Heart right ventricle (tissue), 16 donors: ENCODE results near the gene SIL1. TPM values are rescaled to one million over a fixed set of nuclear protein-coding genes. Genes with fewer than 3 reads are reported as not detected.

Experiments
- ATAC-seq, 8 donors: fragments of 200-7000 bp; cut with Tn5 transposase; one replicate each; pipeline ENCODE4 v1.9.1; 2020; ENCODE audit warnings: mild to moderate bottlenecking in 8 of 8, moderate library complexity in 8 of 8, moderate number of reproducible peaks in 1 of 8
- DNase-seq, 2 donors: peaks; one replicate each; pipeline ENCODE4 v3.0.0-alpha.2; 2020
- H3K27ac ChIP-seq, 10 donors: fragments of 200-600 bp; sonication (generic) in 2 of 10; one replicate each; pipeline versions ENCODE4 v1.5.0 to v1.8.0; 2020 to 2022; ENCODE audit warnings: mild to moderate bottlenecking in 3 of 10
- H3K27me3 ChIP-seq, 7 donors: fragments of 200-600 bp; one replicate each; pipeline ENCODE4 v1.8.0; 2021 to 2022; ENCODE audit warnings: mild to moderate bottlenecking in 2 of 7
- H3K36me3 ChIP-seq, 9 donors: fragments of 200-600 bp; sonication (generic) in 1 of 9; one replicate each; pipeline versions ENCODE4 v1.5.0 to v1.8.0; 2020 to 2022; ENCODE audit warnings: mild to moderate bottlenecking in 2 of 9
- H3K4me1 ChIP-seq, 9 donors: fragments of 200-600 bp; sonication (generic) in 1 of 9; one replicate each; pipeline versions ENCODE4 v1.5.0 to v1.8.0; 2020 to 2022; ENCODE audit warnings: mild to moderate bottlenecking in 4 of 9
- H3K4me3 ChIP-seq, 10 donors: fragments of 200-600 bp; sonication (generic) in 2 of 10; one replicate each; pipeline versions ENCODE4 v1.5.0 to v1.8.0; 2020 to 2022; ENCODE audit warnings: mild to moderate bottlenecking in 7 of 10, moderate library complexity in 2 of 10
- H3K9me3 ChIP-seq, 11 donors: fragments of 200-600 bp in 10 of 11; sonication (generic) in 2 of 11; one replicate each; pipeline versions ENCODE4 v1.5.0 to v1.8.0; 2013 to 2022; ENCODE audit warnings: mild to moderate bottlenecking in 2 of 11, control low read depth in 1 of 11, moderate library complexity in 1 of 11
- CTCF ChIP-seq, 9 donors: fragments of 200-600 bp; sonication (generic) in 2 of 9; IDR thresholded peaks; one replicate each; pipeline versions ENCODE4 v1.5.0 to v1.8.0; 2021 to 2022; ENCODE audit warnings: antibody characterized with exemption in 9 of 9, mild to moderate bottlenecking in 5 of 9, moderate library complexity in 1 of 9
- WGBS, 2 donors: extraction: QIAGEN DNeasy Blood & Tissue Kit; methylation state at CpG; one replicate each; pipeline ENCODE4 v1.1.7; 2013; ENCODE audit warnings: inconsistent platforms in 1 of 2; 5-methylcytosine and 5-hydroxymethylcytosine counted together
- intact Hi-C, 10 donors: fragments of 100-400 bp; cut with DNase I; formaldehyde crosslinking; loops; one replicate each; pipeline versions ENCODE4 v1.11.1 to v1.14.2; 2022
- polyA plus RNA-seq, 2 donors: library from polyadenylated mRNA; stranded (reverse); fragments of 200-250 nt; gene quantifications; one replicate each; pipeline ENCODE4 v1.2.3, GENCODE V29; 2013
- total RNA-seq, 10 donors: library from RNA; stranded (reverse); fragmentation: NEBNext Ultra II Directional in 3 of 10; extraction: Animal tissue kit (Norgen Biotek cat#: 25700) in 3 of 10; gene quantifications; one replicate each; pipeline versions ENCODE4 v1.2.1 to v1.2.4, GENCODE V29; 2021 to 2023
- donor health status: Arrhythmogenic right ventricular cardiomyopathy.
- donor health status: ischemic (EF 13 %, LVEDD 7.1; RV severe dilation, severe dysfunction).
- donor health status: healthy with polysubstance abuse.
- donor health status: DM: no; HTN: yes; CAD: no.
- donor health status: DM: no; HTN: no; CAD: no.
- donor health status: ischemic (EF 25% LVEDD 6.9; RV normal size, moderate dysfunction).
- donor health status: ischemic (EF 25% LVEDD 5.7; RV mildly dilated, moderate dysfunction).
- donor health status: healthy.
- donor health status: DM: yes; HTN: yes; CAD: no.
- donor health status: Ischemic cardiomyopathy.
- donor health status: ischemic (EF 35%, LVEDD 5.7; RV mildly dilated, moderate dysfunction).
- donor health status: nonischemic (EF 11% LVEDD 7.7; RV severe dilation, severe dysfunction).
- donor health status: DM: yes; HTN: yes; CAD: no.
- donor health status: PGD.
- donor health status: ischemic (EF 29% LVEDD 5.4; RV normal size, mild dysfunction).
- donor health status: nonischemic (EF 23%, LVEDD 6.1; RV moderate dilation, normal function).

Gene SIL1
- total and polyA plus RNA-seq, 12 donors, result 26.7 to 94.7 (median 44.3) TPM

GRCh38 chr5:138937392-138938387 is 260.5 kb downstream of the SIL1 start:
- peak overlapping the region in 5 of 10 donors; percentile 33 to 71 (median 54) for H3K27ac ChIP-seq
- no peak for TF ChIP-seq CTCF (IDR thresholded peaks at IDR 0.05)
- peaks cover 0 to 41% (median 14%) of the 10 kb centered on the region in 9 donors for H3K36me3 ChIP-seq
- no peaks in the 10 kb centered on the region for H3K27me3 ChIP-seq
- H3K4me1 ChIP-seq, result peaks cover 0 to 30% (median 17%) of the 10 kb centered on the region in 9 donors
- intact Hi-C loops, result no loop called here
- ATAC-seq, result peak in 7 of 8 donors; percentile 3 to 56 (median 17)
- no peak overlapping the region for H3K4me3 ChIP-seq
- no peaks in the 10 kb centered on the region for H3K9me3 ChIP-seq
- no peak for DNase-seq
- WGBS, 2 donors, result 88% methylated on average over 25 of the region's 25 CpGs

- intact Hi-C loops, result no loop called here
- no peak for TF ChIP-seq CTCF (IDR thresholded peaks at IDR 0.05)
- peaks cover 0 to 23% (median 17%) of the 10 kb centered on the region in 9 donors for H3K4me1 ChIP-seq
- H3K27me3 ChIP-seq, result no peaks in the 10 kb centered on the region
- 44 to 75% methylated on average over 2 of the region's 2 CpGs for WGBS, 2 donors
- H3K27ac ChIP-seq, result peak overlapping the region in 6 of 10 donors; percentile 20 to 71 (median 48)
- no peaks in the 10 kb centered on the region for H3K9me3 ChIP-seq
- DNase-seq, result no peak
- H3K36me3 ChIP-seq, result peaks cover 0 to 47% (median 22%) of the 10 kb centered on the region in 9 donors
- peak in 5 of 8 donors; percentile 11 to 33 (median 29) for ATAC-seq
- no peak overlapping the region for H3K4me3 ChIP-seq
These were observed 261.2 kb downstream of the SIL1 start for GRCh38 chr5:138936968-138937345.

DNA sequence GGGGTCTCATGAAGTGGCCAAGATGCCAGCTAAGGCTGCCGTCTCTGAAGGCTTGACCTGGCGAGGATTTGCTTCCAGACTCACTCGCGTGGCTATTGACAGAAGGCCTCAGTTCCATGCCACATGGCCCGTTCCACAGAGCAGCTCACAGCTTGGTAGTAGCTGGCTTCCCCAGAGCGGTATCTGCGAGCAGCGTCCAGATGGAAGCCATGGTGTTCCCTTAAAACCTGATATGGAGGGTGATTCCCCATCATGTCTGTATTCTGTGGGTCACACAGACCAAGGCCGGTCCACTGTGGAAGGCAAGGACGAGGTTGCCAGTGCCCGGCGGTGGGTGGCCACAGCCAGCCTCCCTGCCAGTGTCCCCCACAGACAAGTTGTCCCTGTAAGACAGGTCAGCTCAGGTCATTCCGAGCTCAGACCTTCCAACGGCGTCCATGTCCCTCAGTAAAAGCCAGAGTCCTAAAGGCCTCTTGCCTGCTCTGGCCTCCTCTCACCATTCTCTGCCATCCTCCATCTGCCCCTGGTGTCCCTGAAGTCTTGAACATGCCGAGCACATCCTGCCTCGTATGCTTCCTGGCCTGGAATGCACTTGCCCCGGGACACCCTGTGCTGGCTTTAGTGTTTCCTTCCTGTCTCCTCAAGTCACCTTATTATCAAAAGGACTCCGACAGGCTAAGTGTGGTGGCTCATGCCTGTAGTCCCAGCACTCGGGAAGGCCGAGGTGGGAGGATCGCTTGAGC is 261.8 kb downstream of the SIL1 start:
- no peak for DNase-seq

More for the DNA sequence above, 261.8 kb downstream of the SIL1 start:
- no peak overlapping the region for H3K4me3 ChIP-seq
- no peak for TF ChIP-seq CTCF (IDR thresholded peaks at IDR 0.05)
- no peaks in the 10 kb centered on the region for H3K27me3 ChIP-seq
- WGBS, 2 donors, result 72 to 77% methylated on average over 22 of the region's 22 CpGs
- peak overlapping the region in 9 of 10 donors; percentile 7 to 71 (median 42) for H3K27ac ChIP-seq
- peak in 7 of 8 donors; percentile 33 to 81 (median 57) for ATAC-seq
- intact Hi-C loops, result no loop called here
- H3K9me3 ChIP-seq, result no peaks in the 10 kb centered on the region
- peaks cover 0 to 23% (median 17%) of the 10 kb centered on the region in 9 donors for H3K4me1 ChIP-seq
- H3K36me3 ChIP-seq, result peaks cover 0 to 52% (median 27%) of the 10 kb centered on the region in 9 donors
